GM23338 (cell line): ENCODE results near the gene MYD88.

ENCODE experiments used
- EZH2 ChIP-seq: fragments of 200-600 bp; sonication (generic); IDR thresholded peaks from one replicate; pipeline ENCODE4 v1.8.0; 2017; ENCODE audit warnings: antibody characterized with exemption, mild to moderate bottlenecking, low read depth; ENCODE audit not compliant: unreplicated experiment
- EZH2phosphoT487 ChIP-seq: fragments of 200-600 bp; sonication (generic); IDR thresholded peaks from one replicate; pipeline ENCODE4 v1.8.1; 2018; ENCODE audit warnings: antibody characterized with exemption; ENCODE audit not compliant: unreplicated experiment
- POLR2AphosphoS5 ChIP-seq: IDR thresholded peaks from 2 replicates; pipeline ENCODE4 v1.6.1; 2016; ENCODE audit warnings: antibody characterized with exemption, low read depth
- STAT1 ChIP-seq: IDR thresholded peaks from one replicate; pipeline ENCODE4 v1.6.1; 2016; ENCODE audit warnings: antibody characterized with exemption; ENCODE audit not compliant: unreplicated experiment
- ZNF114 ChIP-seq: fragments of 250-450 bp; sonication (Bioruptor Pico); IDR thresholded peaks from 2 replicates; pipeline ENCODE4 v1.5.0; 2020; ENCODE audit warnings: mild to moderate bottlenecking, moderate library complexity
- TF ChIP-seq, protein P1 (sequence below), 2 experiments: fragments of 200-600 bp in 1 of 2; sonication (generic) in 1 of 2; conservative IDR thresholded peaks; 2 replicates each; pipeline versions ENCODE4 v1.5.1 to v1.6.1; 2016 to 2017; ENCODE audit warnings: antibody characterized with exemption in 2 of 2, low read depth in 2 of 2, mild to moderate bottlenecking in 2 of 2, moderate library complexity in 1 of 2
- TF ChIP-seq, protein P2 (sequence below): IDR thresholded peaks from one replicate; pipeline ENCODE4 v1.6.1; 2018; ENCODE audit warnings: antibody characterized with exemption; ENCODE audit not compliant: unreplicated experiment

DNA sequence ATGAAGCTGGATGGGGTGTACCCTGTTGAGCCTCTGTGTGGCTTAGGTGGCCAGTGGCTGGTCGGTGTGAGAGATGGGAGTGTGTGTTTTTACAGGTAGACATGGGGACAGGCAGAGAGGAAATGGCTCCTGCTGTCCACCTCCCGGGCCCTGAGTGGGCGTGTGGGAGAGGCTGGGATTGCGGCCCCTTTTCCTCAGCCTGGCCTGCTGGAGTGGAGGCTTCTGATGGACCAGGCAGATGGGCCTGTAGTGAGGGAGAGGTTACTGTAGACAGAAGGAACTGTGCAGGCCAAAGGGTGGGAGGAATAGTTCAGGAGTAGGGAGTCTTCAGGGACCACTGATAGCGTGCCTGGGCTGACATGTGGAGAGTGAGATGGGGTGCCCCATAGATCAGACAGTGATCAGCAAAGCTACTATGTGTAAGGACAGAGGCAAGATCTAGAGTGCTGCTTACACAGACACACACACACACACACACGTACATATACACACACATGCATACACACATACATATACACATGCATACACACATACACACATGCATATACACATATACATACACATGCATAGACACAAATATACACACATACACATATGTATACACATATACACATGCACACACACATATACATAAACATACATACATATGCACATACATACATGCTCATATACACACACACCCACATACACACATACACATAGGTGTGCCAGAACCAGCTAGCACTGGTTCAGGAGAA lies 28.0 kb upstream of the MYD88 start:
- TF ChIP-seq, protein P1, sequence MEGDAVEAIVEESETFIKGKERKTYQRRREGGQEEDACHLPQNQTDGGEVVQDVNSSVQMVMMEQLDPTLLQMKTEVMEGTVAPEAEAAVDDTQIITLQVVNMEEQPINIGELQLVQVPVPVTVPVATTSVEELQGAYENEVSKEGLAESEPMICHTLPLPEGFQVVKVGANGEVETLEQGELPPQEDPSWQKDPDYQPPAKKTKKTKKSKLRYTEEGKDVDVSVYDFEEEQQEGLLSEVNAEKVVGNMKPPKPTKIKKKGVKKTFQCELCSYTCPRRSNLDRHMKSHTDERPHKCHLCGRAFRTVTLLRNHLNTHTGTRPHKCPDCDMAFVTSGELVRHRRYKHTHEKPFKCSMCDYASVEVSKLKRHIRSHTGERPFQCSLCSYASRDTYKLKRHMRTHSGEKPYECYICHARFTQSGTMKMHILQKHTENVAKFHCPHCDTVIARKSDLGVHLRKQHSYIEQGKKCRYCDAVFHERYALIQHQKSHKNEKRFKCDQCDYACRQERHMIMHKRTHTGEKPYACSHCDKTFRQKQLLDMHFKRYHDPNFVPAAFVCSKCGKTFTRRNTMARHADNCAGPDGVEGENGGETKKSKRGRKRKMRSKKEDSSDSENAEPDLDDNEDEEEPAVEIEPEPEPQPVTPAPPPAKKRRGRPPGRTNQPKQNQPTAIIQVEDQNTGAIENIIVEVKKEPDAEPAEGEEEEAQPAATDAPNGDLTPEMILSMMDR (conservative IDR thresholded peaks at IDR 0.05; ENCODE audit: low read depth in 2 of 2): no peak
- no peak for TF ChIP-seq POLR2AphosphoS5
- no peak for TF ChIP-seq EZH2
- no peak for TF ChIP-seq EZH2phosphoT487
- TF ChIP-seq, protein P2, sequence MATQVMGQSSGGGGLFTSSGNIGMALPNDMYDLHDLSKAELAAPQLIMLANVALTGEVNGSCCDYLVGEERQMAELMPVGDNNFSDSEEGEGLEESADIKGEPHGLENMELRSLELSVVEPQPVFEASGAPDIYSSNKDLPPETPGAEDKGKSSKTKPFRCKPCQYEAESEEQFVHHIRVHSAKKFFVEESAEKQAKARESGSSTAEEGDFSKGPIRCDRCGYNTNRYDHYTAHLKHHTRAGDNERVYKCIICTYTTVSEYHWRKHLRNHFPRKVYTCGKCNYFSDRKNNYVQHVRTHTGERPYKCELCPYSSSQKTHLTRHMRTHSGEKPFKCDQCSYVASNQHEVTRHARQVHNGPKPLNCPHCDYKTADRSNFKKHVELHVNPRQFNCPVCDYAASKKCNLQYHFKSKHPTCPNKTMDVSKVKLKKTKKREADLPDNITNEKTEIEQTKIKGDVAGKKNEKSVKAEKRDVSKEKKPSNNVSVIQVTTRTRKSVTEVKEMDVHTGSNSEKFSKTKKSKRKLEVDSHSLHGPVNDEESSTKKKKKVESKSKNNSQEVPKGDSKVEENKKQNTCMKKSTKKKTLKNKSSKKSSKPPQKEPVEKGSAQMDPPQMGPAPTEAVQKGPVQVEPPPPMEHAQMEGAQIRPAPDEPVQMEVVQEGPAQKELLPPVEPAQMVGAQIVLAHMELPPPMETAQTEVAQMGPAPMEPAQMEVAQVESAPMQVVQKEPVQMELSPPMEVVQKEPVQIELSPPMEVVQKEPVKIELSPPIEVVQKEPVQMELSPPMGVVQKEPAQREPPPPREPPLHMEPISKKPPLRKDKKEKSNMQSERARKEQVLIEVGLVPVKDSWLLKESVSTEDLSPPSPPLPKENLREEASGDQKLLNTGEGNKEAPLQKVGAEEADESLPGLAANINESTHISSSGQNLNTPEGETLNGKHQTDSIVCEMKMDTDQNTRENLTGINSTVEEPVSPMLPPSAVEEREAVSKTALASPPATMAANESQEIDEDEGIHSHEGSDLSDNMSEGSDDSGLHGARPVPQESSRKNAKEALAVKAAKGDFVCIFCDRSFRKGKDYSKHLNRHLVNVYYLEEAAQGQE: no peak
- no peak for TF ChIP-seq STAT1
- no peak for TF ChIP-seq ZNF114 (CRISPR knock-in tag)
